ENCODE measurements around the gene MTG2.

The MTG2 gene

DNA sequence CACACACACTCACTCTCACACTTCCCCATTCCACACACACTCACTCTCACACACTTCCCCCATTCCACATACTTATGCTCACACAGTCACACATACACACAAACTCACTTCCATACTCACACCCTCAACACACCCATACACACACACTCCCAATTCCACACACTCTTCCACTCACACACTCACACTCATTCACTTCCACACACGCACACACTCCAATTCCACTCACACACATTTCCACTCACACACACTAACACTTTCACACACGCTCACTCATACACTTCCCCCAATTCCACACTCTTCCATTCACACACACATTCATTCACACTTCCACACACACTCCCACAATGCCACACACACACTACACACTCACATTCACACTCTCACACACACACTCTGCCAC is 47.4 kb downstream of the MTG2 start:
- Mint-ChIP-seq H3K4me3 (no peak overlapping the region), H3K27me3 (ENCODE audit: low read depth) (peaks cover 30% of the 10 kb centered on the region), H3K4me1 (peaks cover 6% of the 10 kb centered on the region), H3K27ac (no peak overlapping the region), H3K36me3 (ENCODE audit: low read depth) (no peaks in the 10 kb centered on the region), H3K9me3 (no peaks in the 10 kb centered on the region)
- TF ChIP-seq CTCF (IDR thresholded peaks at IDR 0.05; ENCODE audit: unreplicated experiment in 3 of 3): no peak

DNA sequence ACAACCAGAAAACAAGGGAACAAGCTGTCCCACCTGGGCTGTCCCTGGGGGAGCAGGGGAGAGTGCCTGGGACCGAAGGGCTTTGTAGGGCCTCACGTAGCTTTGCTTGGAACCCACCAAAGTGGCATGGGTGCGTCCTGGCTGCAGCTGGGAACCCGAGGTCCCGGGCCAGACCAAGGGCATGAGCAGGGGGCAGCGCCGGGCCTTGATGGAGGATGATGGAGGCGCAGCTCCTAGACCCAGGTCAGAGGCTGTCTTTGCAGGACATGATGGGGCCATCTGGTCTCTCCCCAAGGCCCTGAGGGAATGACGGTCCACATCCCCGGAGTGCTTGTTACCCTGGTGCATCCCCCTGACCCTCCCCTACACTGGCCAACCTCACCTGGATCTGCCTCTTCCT is 47.9 kb downstream of the MTG2 start:
- no peak for TF ChIP-seq CTCF (IDR thresholded peaks at IDR 0.05; ENCODE audit: unreplicated experiment in 3 of 3)
- H3K27ac Mint-ChIP-seq: no peak overlapping the region
- H3K27me3 Mint-ChIP-seq (ENCODE audit: low read depth): peaks cover 25% of the 10 kb centered on the region

GRCh38 chr20:62231292-62231691 is 48.5 kb downstream of the MTG2 start:
- peaks cover 6% of the 10 kb centered on the region for H3K4me1 Mint-ChIP-seq
- H3K9me3 Mint-ChIP-seq: no peaks in the 10 kb centered on the region
- TF ChIP-seq CTCF (IDR thresholded peaks at IDR 0.05; ENCODE audit: unreplicated experiment in 3 of 3): no peak
- peaks cover 22% of the 10 kb centered on the region for H3K27me3 Mint-ChIP-seq (ENCODE audit: low read depth)
- no peaks in the 10 kb centered on the region for H3K36me3 Mint-ChIP-seq (ENCODE audit: low read depth)
- no peak overlapping the region for H3K4me3 Mint-ChIP-seq
- H3K27ac Mint-ChIP-seq: no peak overlapping the region

More for the DNA sequence above, 47.9 kb downstream of the MTG2 start:
- Mint-ChIP-seq H3K4me1 (peaks cover 6% of the 10 kb centered on the region), H3K36me3 (ENCODE audit: low read depth) (no peaks in the 10 kb centered on the region), H3K9me3 (no peaks in the 10 kb centered on the region), H3K4me3 (no peak overlapping the region)

DNA sequence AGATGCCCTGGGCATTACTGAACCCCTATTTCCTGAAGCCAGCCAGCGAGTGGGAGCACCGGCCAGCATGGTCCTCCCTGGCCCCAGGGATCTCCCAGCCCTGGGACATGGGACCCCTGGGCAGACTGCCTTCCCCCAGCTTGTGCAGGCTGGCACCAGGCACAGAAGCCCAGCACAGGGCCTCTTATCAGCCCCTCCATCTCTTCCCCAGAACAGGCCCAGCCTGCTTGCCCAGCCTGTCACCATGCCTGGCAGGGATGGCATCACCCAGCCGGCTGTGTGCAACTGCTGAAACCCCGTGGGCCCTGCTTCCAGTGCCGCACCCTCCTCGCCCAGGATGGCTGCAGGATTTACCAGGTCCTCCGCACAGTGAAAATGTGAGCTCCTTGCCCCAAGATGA is 49.4 kb downstream of the MTG2 start:
- Mint-ChIP-seq H3K4me3 (no peak overlapping the region), H3K27ac (no peak overlapping the region), H3K4me1 (peaks cover 6% of the 10 kb centered on the region), H3K27me3 (ENCODE audit: low read depth) (peaks cover 14% of the 10 kb centered on the region), H3K36me3 (ENCODE audit: low read depth) (no peaks in the 10 kb centered on the region), H3K9me3 (no peaks in the 10 kb centered on the region)
- no peak for TF ChIP-seq CTCF (IDR thresholded peaks at IDR 0.05; ENCODE audit: unreplicated experiment in 3 of 3)

- Mint-ChIP-seq H3K27me3 (ENCODE audit: low read depth) (peaks cover 14% of the 10 kb centered on the region), H3K9me3 (no peaks in the 10 kb centered on the region), H3K4me3 (no peak overlapping the region), H3K36me3 (ENCODE audit: low read depth) (no peaks in the 10 kb centered on the region), H3K4me1 (peaks cover 10% of the 10 kb centered on the region), H3K27ac (no peak overlapping the region)
- no peak for TF ChIP-seq CTCF (IDR thresholded peaks at IDR 0.05; ENCODE audit: unreplicated experiment in 3 of 3)
These were observed 50.2 kb downstream of the MTG2 start for GRCh38 chr20:62232770-62233645.

DNA sequence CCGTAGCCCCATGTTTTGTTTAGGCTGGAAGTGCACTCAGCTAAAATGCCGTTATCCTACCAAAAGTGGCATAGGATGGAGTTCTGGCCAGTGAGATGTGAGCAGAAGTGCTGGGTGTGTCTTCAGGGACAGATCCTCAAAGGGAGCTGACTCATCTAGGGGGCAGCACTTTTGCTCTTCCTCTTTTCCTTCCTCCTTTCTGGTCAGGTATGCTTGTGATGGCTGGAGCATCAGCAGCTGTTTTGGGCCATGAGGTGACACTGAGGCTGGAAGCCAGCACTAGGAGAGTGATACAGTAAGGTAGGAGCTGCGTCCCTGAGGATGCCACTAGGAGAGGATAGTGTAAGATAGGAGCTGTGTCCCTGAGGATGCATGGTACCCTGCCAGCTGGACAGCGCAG is 50.9 kb downstream of the MTG2 start:
- no peak overlapping the region for H3K27ac Mint-ChIP-seq
- no peaks in the 10 kb centered on the region for H3K36me3 Mint-ChIP-seq (ENCODE audit: low read depth)
- H3K27me3 Mint-ChIP-seq (ENCODE audit: low read depth): peaks cover 14% of the 10 kb centered on the region
- peaks cover 12% of the 10 kb centered on the region for H3K4me1 Mint-ChIP-seq
- H3K4me3 Mint-ChIP-seq: no peak overlapping the region
- TF ChIP-seq CTCF (IDR thresholded peaks at IDR 0.05; ENCODE audit: unreplicated experiment in 3 of 3): no peak
- H3K9me3 Mint-ChIP-seq: no peaks in the 10 kb centered on the region

All from nephron (organoid).